ENCODE measurements around the gene SAMD13.

- TF ChIP-seq, protein P1, sequence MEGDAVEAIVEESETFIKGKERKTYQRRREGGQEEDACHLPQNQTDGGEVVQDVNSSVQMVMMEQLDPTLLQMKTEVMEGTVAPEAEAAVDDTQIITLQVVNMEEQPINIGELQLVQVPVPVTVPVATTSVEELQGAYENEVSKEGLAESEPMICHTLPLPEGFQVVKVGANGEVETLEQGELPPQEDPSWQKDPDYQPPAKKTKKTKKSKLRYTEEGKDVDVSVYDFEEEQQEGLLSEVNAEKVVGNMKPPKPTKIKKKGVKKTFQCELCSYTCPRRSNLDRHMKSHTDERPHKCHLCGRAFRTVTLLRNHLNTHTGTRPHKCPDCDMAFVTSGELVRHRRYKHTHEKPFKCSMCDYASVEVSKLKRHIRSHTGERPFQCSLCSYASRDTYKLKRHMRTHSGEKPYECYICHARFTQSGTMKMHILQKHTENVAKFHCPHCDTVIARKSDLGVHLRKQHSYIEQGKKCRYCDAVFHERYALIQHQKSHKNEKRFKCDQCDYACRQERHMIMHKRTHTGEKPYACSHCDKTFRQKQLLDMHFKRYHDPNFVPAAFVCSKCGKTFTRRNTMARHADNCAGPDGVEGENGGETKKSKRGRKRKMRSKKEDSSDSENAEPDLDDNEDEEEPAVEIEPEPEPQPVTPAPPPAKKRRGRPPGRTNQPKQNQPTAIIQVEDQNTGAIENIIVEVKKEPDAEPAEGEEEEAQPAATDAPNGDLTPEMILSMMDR (IDR thresholded peaks at IDR 0.05) = no peak
- TF ChIP-seq POLR2A (IDR thresholded peaks at IDR 0.05) = no peak
Measured at GRCh38 chr1:84299536-84300170, 1.9 kb upstream of the SAMD13 start.

Measured in esophagus squamous epithelium (tissue), 4 donors.